Measurements from ENCODE around the gene ARF5.
A peak's percentile ranks its signal among the peaks of the same experiment; 100 is the strongest.

ARF5 gene

DNA sequence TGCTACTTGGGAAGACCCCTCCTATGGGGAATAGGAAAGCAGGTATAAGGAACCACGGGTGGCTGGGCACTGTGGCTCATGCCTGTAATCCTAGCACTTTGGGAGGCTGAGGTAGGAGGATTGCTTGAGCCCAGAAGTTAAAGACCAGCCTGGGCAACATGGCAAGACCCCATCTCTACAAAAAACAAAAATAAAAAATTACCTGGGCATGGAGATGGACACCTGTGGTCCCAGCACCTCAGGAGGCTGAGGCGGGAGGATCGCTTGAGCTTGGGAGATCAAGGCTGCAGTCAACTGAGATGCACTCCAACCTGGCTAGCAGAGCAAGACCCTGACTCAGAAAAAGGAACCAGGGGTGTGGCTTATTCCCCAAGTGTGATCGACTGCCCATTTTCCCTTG, 4.3 kb downstream of the ARF5 start:
- H3K79me2 ChIP-seq (ENCODE audit: low read length), result peaks cover 12% of the 10 kb centered on the region

DNA sequence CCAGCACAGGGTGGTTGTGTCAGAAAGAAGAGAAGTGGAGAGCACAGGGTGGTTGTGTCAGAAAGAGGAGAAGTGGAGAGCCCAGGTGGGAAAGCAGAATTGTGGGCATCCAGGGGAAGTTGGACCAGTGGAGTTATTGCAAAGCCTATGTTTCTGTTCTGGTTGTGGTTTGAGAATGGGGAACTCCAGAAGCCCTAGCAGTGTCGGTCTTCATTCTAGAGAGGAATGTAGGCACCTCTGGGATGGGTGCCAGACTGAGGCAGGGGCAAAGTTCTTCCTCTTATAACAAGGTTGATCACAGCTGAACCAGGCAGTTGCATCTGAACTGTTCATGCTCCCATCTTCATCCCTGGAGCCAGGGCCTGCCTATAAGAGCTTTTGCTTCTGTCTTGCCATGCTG, 6.3 kb downstream of the ARF5 start:
- Histone ChIP-seq H3K4me3 (ENCODE audit: low read length) (no peak overlapping the region), H3K9ac (ENCODE audit: low read length) (no peak overlapping the region), H3K27me3 (ENCODE audit: low read depth, low read length) (no peaks in the 10 kb centered on the region), H3K4me1 (ENCODE audit: low read length) (peaks cover 12% of the 10 kb centered on the region), H3K9me3 (ENCODE audit: insufficient read depth, low read length) (no peaks in the 10 kb centered on the region), H4K20me1 (ENCODE audit: insufficient read depth, low read length) (no peaks in the 10 kb centered on the region), H2AFZ (ENCODE audit: low read depth, low read length) (no peak overlapping the region), H3K4me2 (ENCODE audit: low read length) (peak overlapping the region; percentile 11), H3K79me2 (ENCODE audit: low read length) (peaks cover 1% of the 10 kb centered on the region), H3K27ac (ENCODE audit: low read length) (no peak overlapping the region), H3K36me3 (replicated peaks; ENCODE audit: low read depth, low read length) (peaks cover 15% of the 10 kb centered on the region)
- TF ChIP-seq EZH2phosphoT487 (IDR thresholded peaks at IDR 0.05; ENCODE audit: low read depth), result no peak
- TF ChIP-seq, protein P1, sequence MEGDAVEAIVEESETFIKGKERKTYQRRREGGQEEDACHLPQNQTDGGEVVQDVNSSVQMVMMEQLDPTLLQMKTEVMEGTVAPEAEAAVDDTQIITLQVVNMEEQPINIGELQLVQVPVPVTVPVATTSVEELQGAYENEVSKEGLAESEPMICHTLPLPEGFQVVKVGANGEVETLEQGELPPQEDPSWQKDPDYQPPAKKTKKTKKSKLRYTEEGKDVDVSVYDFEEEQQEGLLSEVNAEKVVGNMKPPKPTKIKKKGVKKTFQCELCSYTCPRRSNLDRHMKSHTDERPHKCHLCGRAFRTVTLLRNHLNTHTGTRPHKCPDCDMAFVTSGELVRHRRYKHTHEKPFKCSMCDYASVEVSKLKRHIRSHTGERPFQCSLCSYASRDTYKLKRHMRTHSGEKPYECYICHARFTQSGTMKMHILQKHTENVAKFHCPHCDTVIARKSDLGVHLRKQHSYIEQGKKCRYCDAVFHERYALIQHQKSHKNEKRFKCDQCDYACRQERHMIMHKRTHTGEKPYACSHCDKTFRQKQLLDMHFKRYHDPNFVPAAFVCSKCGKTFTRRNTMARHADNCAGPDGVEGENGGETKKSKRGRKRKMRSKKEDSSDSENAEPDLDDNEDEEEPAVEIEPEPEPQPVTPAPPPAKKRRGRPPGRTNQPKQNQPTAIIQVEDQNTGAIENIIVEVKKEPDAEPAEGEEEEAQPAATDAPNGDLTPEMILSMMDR (IDR thresholded peaks at IDR 0.05; ENCODE audit: low read depth, low read length), result no peak

More for the DNA sequence above, 4.3 kb downstream of the ARF5 start:
- 0 out of 2 replicates have a peak, but pooled peaks cover 5% of the 10 kb centered on the region for H4K20me1 ChIP-seq (ENCODE audit: insufficient read depth, low read length)
- H3K9me3 ChIP-seq (ENCODE audit: insufficient read depth, low read length), result no peaks in the 10 kb centered on the region
- no peak overlapping the region for H2AFZ ChIP-seq (ENCODE audit: low read depth, low read length)
- peaks cover 18% of the 10 kb centered on the region for H3K4me1 ChIP-seq (ENCODE audit: low read length)
- no peak overlapping the region for H3K4me3 ChIP-seq (ENCODE audit: low read length)
- no peak overlapping the region for H3K4me2 ChIP-seq (ENCODE audit: low read length)
- H3K9ac ChIP-seq (ENCODE audit: low read length), result no peak overlapping the region
- H3K27ac ChIP-seq (ENCODE audit: low read length), result no peak overlapping the region
- peaks cover 15% of the 10 kb centered on the region for H3K36me3 ChIP-seq (replicated peaks; ENCODE audit: low read depth, low read length)
- no peaks in the 10 kb centered on the region for H3K27me3 ChIP-seq (ENCODE audit: low read depth, low read length)
- TF ChIP-seq, protein P1 (IDR thresholded peaks at IDR 0.05; ENCODE audit: low read depth, low read length), result no peak
- no peak for TF ChIP-seq EZH2phosphoT487 (IDR thresholded peaks at IDR 0.05; ENCODE audit: low read depth)

DNA sequence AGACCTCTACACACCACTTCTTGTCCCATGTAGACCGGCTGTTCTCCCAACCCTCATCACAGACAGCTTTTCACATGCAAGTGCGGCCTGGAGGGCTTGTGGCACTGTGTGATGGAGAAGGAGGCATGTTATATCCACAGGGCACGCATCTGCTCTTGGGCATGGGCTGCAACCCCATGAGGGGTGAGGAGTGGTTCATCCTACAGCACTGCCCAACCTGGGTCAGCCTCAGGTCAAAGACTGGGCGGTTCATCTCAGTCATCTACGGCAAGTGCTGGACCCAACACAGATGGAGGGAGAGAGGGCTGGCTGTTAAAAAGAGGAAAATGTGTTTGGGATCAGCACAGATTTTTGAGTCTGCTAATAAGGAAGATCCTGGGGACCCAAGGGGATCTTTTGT, 7.5 kb downstream of the ARF5 start:
- Histone ChIP-seq H3K4me1 (ENCODE audit: low read length) (peaks cover 11% of the 10 kb centered on the region), H4K20me1 (ENCODE audit: insufficient read depth, low read length) (no peaks in the 10 kb centered on the region), H3K9ac (ENCODE audit: low read length) (no peak overlapping the region), H3K27me3 (ENCODE audit: low read depth, low read length) (no peaks in the 10 kb centered on the region), H3K79me2 (ENCODE audit: low read length) (no peaks in the 10 kb centered on the region), H2AFZ (ENCODE audit: low read depth, low read length) (no peak overlapping the region), H3K4me3 (ENCODE audit: low read length) (no peak overlapping the region), H3K36me3 (replicated peaks; ENCODE audit: low read depth, low read length) (peaks cover 10% of the 10 kb centered on the region), H3K4me2 (ENCODE audit: low read length) (no peak overlapping the region), H3K27ac (ENCODE audit: low read length) (no peak overlapping the region), H3K9me3 (ENCODE audit: insufficient read depth, low read length) (no peaks in the 10 kb centered on the region)
- TF ChIP-seq, protein P1 (IDR thresholded peaks at IDR 0.05; ENCODE audit: low read depth, low read length), result no peak
- no peak for TF ChIP-seq EZH2phosphoT487 (IDR thresholded peaks at IDR 0.05; ENCODE audit: low read depth)

DNA sequence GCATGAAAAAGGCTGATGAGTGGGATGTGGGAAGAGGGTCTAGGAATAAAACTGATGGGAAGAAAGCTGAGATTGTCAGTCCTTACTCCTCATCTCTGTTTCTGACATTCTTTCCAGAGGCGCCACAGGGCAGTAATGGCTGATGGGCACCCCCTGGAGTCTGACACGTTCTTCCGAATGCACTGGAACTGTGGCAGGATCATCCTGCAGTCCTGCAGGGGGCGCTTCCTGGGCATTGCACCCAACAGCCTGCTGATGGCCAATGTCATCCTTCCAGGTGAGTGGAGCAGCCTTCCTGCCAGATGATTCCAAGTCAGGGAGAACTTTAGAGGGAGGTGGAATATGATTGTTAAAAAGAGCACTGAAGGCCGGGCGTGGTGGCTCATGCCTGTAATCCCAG, 10.1 kb downstream of the ARF5 start:
- H3K27me3 ChIP-seq (ENCODE audit: low read depth, low read length), result no peaks in the 10 kb centered on the region
- peaks cover 11% of the 10 kb centered on the region for H3K4me1 ChIP-seq (ENCODE audit: low read length)
- H3K9me3 ChIP-seq (ENCODE audit: insufficient read depth, low read length), result no peaks in the 10 kb centered on the region
- no peak overlapping the region for H3K27ac ChIP-seq (ENCODE audit: low read length)
- H3K4me3 ChIP-seq (ENCODE audit: low read length), result no peak overlapping the region
- H3K4me2 ChIP-seq (ENCODE audit: low read length), result no peak overlapping the region
- no peaks in the 10 kb centered on the region for H3K36me3 ChIP-seq (replicated peaks; ENCODE audit: low read depth, low read length)
- H4K20me1 ChIP-seq (ENCODE audit: insufficient read depth, low read length), result no peaks in the 10 kb centered on the region
- TF ChIP-seq, protein P1 (IDR thresholded peaks at IDR 0.05; ENCODE audit: low read depth, low read length), result peak; percentile 24
- no peak for TF ChIP-seq EZH2phosphoT487 (IDR thresholded peaks at IDR 0.05; ENCODE audit: low read depth)
- H3K9ac ChIP-seq (ENCODE audit: low read length), result no peak overlapping the region
- H2AFZ ChIP-seq (ENCODE audit: low read depth, low read length), result no peak overlapping the region
- H3K79me2 ChIP-seq (ENCODE audit: low read length), result no peaks in the 10 kb centered on the region
